GM19035 (cell line): ENCODE results near the gene METTL6.
"Not testable (repeated sequence)": the region's sequence is repeated elsewhere in the genome, so short reads cannot be mapped to it uniquely, and the experiment has no call there.

Source experiments
- ATAC-seq: cut with Tn5 transposase; IDR thresholded peaks from one replicate; pipeline ENCODE4 v1.9.1; 2021; ENCODE audit not compliant: unreplicated experiment

METTL6 gene

GRCh38 chr3:15451216-15452113 is 24.1 kb upstream of the METTL6 start:
- ATAC-seq = no peak

- ATAC-seq = no peak
Measured at GRCh38 chr3:15450438-15451215, 23.3 kb upstream of the METTL6 start.

DNA sequence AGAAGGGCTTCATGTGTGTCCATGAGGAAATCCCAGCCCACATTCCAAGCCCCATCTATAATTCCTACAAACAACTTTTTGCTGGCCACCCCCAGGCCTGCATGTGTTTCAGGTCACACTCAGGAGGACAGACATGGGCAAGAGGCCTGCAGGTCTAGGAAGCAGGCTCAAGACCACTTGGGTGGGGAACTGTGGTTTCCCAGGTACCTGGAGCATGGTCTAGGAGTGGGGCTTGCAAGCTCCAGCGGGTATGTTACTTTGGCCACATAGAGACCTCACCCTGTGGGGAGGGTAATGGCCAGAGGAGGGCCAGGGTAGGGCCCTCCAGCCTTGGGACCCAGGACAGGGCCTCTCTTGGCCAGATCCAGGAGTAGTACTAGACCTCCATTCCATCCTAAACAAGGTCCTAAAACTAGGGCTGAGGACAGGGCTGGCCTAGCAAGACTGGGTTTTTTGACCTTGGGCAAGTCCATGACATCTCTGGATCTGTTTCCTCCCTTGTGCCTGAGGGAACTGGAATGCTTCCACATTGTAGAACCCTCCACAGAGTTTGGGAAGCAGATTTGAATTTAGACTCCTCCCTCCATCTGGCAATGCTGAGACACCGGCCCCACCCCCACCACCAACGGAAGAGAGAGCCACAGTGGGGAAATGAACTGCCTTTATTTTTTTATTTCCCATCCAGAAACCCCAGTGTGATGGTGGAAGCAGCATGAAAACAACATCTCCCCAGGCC is 22.3 kb upstream of the METTL6 start:
- ATAC-seq = no peak

DNA sequence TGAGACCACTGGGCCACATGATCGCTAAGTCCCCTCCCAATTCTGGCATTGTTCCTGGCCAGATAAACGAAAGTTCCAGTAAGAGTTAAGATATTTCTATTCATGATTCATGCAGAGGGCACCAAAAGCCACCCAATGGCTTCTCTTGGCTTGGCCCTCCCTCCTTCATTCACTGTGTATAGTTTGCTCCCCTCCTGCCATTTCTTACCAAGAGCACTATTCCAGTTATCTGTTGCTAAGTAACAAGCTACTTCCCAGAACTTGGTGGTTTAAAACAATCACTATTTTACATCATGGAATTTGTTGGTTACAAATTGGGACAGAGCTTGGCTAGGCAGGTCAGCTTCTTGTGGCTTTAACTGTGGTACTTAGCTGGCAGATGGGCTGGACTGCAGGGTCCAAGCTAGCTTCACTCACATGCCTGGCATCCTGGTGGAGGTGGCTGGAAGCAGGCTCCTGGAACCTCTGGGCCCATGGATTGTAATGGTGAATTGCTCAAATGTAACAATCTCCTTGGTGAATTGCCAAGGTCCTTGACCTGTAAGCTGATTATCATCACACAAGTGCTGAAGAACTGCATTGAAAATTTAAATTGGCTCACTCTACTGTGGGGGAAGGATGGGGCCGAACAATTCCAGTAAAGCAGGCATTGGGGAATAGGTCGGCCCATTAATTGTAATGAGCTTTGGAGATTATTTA is 16.6 kb upstream of the METTL6 start:
- no peak for ATAC-seq

DNA sequence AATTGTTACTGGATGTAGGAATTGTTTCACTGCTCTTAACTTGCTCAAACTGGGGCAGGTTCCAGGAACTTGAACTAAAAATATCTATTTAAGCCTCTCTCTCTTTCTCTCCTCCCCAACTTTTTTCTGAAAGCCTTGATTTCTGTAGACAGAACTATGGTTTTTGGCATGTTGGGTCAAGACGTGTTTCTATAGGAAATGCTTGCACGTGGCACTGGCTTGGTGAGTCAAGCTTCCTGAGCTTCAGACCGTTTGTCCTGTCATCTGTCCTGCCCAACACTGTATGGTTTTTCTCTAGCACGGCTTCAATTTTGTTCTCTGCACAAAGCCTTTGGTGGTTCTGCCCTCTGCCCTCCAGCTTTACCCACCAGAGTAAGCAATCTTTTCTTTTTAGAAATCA is 13.5 kb upstream of the METTL6 start:
- no peak for ATAC-seq

DNA sequence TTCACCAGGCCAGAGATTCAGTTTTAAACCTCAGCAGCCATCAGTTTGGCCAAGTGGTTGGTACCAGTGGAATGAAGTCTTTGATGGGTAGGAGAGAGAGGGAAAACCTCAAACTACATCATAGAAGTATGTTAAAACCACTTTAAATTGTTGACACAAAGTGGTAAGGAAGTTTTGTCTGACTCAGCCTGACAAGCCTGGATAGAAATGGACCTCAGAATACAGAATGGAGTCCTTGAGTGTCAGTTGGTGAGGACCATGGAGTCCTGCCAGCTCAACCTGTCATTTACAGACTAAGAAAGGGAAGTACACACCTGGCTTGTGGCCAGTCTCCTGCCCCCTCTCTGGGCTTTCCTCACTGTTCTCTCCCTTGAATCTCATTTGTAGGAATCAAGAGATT is 12.1 kb upstream of the METTL6 start:
- ATAC-seq = no peak

DNA sequence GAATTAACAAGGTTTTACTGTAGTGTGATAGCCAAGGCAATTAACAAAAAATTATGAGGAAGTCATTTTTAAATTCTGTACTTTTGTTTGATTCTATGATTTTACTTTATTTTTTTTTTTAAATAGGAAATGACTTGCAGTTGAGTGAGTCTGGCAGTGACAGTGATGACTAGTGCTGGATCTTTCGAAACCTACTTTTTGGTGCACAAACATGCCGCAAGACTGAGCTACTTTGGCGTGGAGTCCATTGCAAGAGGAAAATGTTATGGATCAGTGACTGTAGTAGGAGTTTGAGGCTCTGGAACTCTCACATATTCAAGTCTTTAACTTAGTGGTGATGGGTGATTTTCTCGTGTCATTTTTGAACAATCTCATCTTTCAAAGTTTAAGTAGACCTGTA is 11.6 kb upstream of the METTL6 start:
- no peak for ATAC-seq

- ATAC-seq = no peak
Measured at GRCh38 chr3:15436246-15436645, 8.9 kb upstream of the METTL6 start.

GRCh38 chr3:15434756-15435155 is 7.4 kb upstream of the METTL6 start:
- ATAC-seq = no peak

DNA sequence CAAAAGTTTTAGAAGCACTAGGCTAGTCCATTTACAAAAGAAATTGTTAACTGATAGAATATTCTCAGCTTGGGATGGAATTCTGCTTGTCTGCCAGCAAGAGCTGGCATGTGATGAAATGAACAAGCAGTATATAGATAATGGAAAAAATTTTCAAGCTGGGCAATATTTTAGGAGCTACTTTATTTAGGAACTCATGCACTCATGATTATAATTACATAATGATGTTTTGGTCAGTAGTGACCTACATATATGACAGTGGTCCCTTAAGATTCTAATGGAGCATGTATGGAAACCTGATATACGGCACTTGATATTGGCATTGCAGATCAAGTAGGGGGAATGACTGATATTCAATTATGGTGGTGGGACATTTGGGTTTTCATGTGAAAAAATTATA is 6.2 kb upstream of the METTL6 start:
- no peak for ATAC-seq

DNA sequence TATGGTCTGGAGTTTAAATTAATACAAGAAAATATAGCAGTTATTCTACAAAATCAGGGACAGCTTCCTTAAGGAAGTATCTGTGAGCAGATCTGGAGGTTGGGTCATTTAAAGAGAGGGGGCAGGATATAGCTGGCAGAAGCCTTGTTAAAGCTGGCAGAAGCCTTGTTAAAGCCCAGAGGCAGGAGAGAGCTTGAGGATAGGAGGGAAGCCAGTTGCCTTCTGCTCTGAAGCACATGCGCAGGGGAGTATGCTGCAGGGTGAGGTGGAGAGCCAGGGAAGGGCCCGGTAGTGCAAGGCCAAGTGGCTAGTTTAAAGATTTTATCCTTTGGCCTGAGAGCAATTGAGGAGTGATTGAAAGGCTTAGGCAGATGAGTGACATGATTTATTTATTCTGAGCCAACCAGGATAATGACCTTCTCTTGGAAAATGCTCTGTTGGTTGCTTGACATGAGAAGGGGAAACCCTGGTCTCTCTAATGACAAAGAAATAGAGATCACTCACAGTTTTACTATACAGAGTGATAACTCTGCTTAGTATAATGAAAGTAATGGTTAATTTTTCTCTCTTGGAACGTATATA is 4.0 kb upstream of the METTL6 start:
- no peak for ATAC-seq

DNA sequence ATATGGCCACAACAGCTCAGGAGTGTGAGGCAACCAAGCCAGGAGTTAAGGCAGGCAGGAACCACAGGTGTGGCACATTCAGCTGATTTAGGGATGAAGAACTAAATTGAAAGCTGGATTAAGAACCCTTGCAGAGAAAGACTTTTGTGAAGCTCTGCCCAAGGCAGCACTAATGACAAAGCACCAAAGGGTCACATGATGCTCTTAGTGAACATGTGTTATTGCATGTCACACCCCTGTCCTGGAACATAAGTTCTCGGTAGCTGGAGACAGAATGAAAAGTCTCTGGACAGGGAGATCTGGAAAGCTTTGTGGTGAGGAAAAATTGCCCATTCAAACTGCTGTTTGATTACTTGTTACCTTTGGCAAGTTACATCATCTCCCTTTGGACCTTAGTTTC is 3.3 kb upstream of the METTL6 start:
- no peak for ATAC-seq

DNA sequence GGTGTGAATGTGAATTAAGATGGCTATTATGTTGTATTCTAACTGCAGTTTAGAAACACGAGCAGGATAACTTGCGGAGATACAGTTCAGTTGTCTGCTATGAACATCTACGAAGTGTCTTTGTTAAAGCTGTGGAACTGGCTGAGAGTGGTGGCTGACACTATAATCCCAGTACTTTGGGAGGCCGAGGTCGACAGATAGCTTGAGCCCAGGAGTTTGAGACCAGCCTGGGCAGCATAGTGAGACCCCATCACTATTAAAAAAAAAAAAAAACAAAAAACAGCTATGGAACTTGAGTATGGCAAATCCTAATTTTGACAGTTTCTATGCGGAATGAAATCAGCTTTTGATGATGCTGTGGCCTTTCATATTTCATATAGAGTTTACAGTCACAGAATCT is 1.7 kb upstream of the METTL6 start:
- no peak for ATAC-seq

- ATAC-seq = no peak
Measured at GRCh38 chr3:15428539-15428938, 1.2 kb upstream of the METTL6 start.

DNA sequence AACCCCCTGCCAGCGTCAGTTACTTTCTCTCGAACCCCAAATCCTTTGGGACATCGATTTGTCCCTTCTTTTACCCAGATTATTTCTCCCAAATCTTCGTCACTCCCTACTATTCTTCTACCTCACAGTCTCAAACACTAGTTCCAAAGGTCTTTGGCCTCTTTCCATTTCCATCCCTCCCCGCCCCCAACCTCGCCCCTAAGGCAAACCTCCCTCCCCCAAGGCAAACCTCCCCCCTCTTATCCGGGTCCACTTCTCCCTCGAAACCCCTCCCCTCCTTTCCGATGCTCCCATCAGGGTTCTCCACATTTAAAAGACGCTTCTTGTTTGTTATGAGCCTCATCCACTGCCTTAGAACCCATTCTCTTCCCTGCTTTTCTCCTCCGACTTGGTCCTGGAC is 637 bp upstream of the METTL6 start:
- ATAC-seq = no peak

- no peak for ATAC-seq
Measured at GRCh38 chr3:15426579-15427118, 695 bp downstream of the METTL6 start.

GRCh38 chr3:15420871-15421270 is 6.5 kb downstream of the METTL6 start:
- ATAC-seq = no peak

DNA sequence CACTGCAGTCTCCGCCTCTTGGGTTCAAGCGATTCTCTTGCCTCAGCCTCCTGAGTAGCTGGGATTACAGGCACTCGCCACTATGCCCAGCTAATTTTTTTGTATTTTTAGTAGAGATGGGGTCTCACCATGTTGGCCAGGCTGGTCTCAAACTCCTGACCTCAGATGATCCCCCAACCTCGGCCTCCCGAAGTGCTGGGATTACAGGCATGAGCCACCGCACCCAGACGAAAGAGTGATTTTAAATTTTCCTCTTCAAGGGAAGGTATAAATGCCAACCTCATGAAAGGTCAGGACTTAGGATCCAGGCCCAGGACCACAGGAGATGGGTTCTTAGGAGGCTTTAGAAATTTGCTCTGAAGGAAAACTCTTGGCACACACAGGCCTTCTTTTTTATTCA is 16.4 kb downstream of the METTL6 start:
- not testable (repeated sequence) for ATAC-seq

GRCh38 chr3:15409774-15410173 is 17.6 kb downstream of the METTL6 start:
- ATAC-seq = no peak

- ATAC-seq = no peak
Measured at GRCh38 chr3:15409239-15409638, 18.1 kb downstream of the METTL6 start.
